Colon (tissue), 2 donors: ENCODE data around the gene WDFY4.

Experiments
- FAIRE-seq: peaks from 2 replicates; lab custom pipeline; 2012; peaks lifted over from hg19 to GRCh38; lab: Jason Lieb, UNC
- donor health status: control.
- donor health status: control.

WDFY4 gene

GRCh38 chr10:48690791-48691660, 6.4 kb downstream of the WDFY4 start:
- FAIRE-seq = no peak

DNA sequence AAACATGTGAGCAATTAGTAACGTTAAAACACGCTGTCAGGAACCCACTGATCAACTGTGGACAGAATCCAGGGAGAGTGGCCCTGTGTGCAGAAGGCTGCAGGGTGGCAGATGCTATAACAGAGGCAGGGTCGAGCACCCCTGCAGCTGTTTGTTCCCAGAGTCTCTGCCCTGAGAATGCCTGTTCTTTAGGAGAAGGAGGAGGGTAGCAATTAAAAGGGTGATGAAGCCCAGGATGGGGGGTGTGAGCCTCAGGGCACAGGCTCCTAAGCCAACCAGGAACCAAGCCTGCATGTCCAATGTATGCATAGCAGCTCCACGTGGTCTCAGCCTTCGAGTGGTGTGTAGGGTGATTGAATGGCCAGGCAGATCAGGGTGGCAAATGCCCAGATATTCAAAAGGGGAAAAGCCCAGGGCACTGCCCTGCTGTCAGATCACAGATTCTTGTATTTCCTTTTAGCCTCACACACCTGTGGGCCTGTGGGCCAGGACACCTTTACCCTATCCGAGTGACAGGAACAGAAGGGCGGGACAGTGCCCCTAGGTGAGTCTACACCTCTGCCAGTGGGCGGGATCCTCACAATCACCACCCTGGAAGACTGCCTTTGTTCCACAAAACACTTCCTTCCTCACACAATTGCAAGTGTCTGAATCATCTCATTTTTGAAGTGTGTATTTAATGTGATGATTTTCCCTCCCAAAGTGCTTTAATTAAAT, 7.3 kb downstream of the WDFY4 start:
- no peak for FAIRE-seq

DNA sequence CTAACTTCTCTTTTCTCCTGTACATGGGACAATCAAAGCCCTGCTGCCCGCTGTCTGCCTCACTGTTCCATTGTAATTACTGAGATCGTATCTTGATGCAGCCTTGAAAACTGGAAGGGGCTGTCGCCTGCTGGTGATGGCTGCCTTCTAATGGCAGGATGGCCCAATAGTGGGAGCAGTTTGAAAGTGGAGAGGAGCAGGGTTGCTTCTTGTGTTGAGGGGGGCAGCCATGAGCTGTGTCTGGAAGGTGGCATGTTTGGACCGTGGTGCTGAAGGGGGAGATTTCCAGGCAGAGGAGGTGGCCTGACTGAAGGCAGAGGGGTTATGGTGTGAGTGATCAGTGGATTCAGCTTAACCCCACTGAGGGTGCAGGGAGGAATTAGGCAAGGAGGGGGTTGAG, 8.1 kb downstream of the WDFY4 start:
- no peak for FAIRE-seq

GRCh38 chr10:48693206-48693605, 8.5 kb downstream of the WDFY4 start:
- no peak for FAIRE-seq

- FAIRE-seq = no peak
These were observed 9.8 kb downstream of the WDFY4 start for GRCh38 chr10:48694371-48695030.

GRCh38 chr10:48695636-48696534, 11.2 kb downstream of the WDFY4 start:
- FAIRE-seq = no peak

GRCh38 chr10:48696535-48696873, 11.8 kb downstream of the WDFY4 start:
- no peak for FAIRE-seq

DNA sequence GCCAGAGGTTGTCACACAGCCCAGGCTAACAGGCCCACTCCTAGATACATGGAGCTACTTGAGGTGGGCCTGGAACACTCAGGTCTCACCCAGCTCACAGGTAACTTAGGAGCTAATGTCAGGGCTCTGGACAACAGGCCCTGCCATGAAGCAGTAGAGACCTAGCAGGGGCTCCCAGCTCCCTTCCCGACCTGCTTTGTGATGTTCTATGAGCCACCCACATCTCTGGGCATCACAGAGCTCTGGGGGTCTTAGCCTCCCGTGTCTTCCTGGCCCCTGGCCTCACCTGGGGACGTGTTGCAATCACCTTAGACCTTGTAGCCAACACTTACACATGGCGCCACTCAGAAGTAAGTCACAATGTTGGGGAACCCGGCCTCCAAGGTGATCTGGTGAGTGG, 12.4 kb downstream of the WDFY4 start:
- no peak for FAIRE-seq

- FAIRE-seq = no peak
These were observed 13.4 kb downstream of the WDFY4 start for GRCh38 chr10:48697821-48698764.

DNA sequence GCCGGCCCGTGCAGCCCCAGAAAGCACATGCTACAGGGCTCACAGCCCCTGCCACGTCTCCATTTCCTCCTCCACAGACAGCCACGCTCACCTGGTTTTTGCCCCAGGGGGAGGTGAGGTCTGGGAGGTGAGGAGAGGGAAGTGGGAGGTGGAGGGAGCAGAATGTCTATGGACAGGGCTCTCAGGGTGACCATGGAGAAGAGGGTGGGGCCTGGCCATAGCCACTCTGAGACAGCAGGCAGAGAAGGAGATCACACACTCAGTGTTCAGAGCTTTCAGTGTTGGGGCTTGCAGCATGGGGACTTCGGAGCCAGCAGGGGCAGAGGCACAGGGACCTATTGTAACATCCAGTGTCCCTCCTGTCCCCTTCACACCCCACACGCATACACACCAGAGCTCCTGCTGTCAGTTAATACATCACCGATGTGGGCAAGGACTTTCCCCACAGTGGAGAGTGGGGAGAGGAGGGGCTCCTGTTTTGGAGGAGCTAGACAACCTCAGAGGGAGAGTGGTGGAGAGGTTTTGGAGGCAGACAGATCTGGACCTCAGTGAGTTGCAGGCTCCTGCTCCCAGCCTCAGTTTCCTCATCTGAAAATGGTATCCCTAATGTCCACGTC, 14.4 kb downstream of the WDFY4 start:
- no peak for FAIRE-seq

DNA sequence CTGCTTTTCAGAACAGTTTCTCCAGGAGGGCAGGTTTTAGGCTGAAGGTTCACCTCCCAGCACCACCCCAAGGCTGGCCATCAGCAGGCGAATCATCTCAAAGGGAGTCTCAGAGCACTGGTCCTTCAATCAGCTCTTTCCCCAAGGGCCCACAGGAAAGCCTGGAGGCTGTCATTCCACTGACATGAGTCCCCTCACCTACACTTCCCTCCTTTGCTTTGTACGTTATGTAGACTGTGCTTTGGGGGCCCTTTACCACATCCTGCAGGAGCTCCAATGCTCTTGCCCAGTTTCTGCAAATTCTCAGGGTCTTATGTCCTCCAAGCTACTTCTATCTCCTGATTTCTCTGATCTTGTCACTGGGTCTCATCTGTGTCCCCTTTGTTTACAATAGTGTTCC, 15.4 kb downstream of the WDFY4 start:
- no peak for FAIRE-seq

GRCh38 chr10:48700493-48700892, 15.8 kb downstream of the WDFY4 start:
- no peak for FAIRE-seq

DNA sequence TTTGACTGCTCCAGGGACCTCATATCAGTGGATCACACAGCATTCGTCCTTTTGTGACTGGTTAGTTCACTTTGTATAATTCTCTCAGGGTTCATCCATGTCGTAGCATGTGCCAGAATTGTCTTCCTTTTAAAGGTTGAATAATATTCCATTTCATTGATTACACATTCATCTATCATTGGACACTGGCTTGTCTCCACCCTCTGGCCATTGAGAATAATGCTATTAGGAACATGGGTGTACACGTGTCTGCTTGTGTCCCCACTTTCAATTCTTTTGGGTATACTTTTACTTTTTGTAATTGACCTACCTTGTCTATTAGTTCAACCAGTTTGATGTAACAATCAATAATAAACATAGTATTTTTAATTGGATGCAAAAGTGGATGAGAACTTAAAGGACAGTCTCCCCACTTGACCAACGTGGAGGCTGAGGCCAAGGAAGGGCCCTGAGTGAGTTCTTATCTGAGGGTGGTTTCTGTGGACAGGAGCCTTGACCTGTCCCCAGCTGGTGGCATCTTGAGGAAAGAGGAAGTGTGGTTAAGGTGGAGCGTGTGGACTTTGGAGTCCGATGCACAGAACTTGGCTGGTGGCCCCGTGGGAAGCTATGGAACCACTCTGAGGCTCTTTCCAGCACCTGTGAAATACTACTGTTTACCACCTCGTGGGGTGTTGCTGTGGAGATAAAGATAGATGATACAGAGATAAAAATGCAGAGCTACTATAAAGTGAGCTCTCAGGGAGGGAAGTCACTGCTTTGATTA, 16.6 kb downstream of the WDFY4 start:
- no peak for FAIRE-seq

GRCh38 chr10:48701941-48702340, 17.3 kb downstream of the WDFY4 start:
- no peak for FAIRE-seq

GRCh38 chr10:48703531-48704122, 19.0 kb downstream of the WDFY4 start:
- FAIRE-seq = no peak

GRCh38 chr10:48704156-48704555, 19.5 kb downstream of the WDFY4 start:
- no peak for FAIRE-seq

DNA sequence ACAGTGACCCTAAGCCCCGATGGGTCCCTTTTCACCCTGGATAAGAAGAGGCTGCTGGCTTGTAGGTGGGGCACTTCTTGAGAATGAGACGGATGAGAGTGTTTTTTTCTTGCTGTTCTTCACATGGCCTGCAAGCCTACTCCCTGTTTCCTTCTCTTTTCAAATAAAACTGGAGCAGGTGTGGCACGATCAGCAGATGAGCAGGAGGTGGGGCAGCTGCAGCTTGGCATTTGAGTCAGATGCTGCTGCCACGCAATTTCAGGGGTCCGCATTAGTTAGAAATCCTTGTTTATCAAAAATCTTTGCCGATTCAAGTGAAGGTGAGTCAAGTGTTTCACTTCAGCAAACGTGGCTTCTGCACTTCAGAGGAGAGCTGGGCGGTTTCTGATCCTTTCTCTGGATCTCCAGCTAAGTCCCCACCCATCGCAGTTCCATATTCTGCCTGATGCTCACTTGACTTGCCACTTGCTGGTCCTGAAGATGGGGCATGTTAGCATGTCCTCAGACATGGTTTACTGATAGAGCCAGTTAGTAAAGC, 20.8 kb downstream of the WDFY4 start:
- FAIRE-seq = no peak

GRCh38 chr10:48707472-48707871, 22.8 kb downstream of the WDFY4 start:
- no peak for FAIRE-seq

GRCh38 chr10:48708144-48708543, 23.5 kb downstream of the WDFY4 start:
- FAIRE-seq = no peak
